ENCODE results near the gene ROCK2.

ROCK2 gene

DNA sequence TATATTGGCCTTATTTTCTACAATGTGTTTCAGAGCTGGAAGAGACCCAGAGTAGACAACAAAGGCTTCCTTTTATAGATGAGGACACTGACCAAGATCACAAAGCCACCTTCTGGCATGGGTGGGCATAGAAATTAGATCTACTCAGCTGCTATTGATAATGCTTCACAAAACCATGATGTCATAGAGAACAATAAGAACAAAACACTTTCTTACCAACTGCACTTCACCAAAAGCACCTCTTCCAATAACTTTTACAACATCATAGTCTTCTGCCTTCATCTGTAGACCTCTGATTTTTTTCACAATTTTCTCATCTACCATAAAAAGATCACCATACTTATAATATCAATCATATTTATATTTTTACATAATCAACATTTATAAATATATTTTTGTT, 58.1 kb downstream of the ROCK2 start:
- POLR2A ChIA-PET, result no interaction called here
- TF ChIP-seq, protein P1, sequence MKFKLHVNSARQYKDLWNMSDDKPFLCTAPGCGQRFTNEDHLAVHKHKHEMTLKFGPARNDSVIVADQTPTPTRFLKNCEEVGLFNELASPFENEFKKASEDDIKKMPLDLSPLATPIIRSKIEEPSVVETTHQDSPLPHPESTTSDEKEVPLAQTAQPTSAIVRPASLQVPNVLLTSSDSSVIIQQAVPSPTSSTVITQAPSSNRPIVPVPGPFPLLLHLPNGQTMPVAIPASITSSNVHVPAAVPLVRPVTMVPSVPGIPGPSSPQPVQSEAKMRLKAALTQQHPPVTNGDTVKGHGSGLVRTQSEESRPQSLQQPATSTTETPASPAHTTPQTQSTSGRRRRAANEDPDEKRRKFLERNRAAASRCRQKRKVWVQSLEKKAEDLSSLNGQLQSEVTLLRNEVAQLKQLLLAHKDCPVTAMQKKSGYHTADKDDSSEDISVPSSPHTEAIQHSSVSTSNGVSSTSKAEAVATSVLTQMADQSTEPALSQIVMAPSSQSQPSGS (tag by site-specific recombination; IDR thresholded peaks at IDR 0.05; ENCODE audit: low read depth), result peak; percentile 61
- TF ChIP-seq, protein P2, sequence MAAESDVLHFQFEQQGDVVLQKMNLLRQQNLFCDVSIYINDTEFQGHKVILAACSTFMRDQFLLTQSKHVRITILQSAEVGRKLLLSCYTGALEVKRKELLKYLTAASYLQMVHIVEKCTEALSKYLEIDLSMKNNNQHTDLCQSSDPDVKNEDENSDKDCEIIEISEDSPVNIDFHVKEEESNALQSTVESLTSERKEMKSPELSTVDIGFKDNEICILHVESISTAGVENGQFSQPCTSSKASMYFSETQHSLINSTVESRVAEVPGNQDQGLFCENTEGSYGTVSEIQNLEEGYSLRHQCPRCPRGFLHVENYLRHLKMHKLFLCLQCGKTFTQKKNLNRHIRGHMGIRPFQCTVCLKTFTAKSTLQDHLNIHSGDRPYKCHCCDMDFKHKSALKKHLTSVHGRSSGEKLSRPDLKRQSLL (tag by site-specific recombination; IDR thresholded peaks at IDR 0.05), result no peak
- TF ChIP-seq, protein P3, sequence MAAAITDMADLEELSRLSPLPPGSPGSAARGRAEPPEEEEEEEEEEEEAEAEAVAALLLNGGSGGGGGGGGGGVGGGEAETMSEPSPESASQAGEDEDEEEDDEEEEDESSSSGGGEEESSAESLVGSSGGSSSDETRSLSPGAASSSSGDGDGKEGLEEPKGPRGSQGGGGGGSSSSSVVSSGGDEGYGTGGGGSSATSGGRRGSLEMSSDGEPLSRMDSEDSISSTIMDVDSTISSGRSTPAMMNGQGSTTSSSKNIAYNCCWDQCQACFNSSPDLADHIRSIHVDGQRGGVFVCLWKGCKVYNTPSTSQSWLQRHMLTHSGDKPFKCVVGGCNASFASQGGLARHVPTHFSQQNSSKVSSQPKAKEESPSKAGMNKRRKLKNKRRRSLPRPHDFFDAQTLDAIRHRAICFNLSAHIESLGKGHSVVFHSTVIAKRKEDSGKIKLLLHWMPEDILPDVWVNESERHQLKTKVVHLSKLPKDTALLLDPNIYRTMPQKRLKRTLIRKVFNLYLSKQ (tag by site-specific recombination; IDR thresholded peaks at IDR 0.05; ENCODE audit: borderline replicate concordance), result no peak
- TF ChIP-seq ZNF433 (tag by site-specific recombination; IDR thresholded peaks at IDR 0.05; ENCODE audit: low read depth) (no peak), TCF7L2 (IDR thresholded peaks at IDR 0.05; ENCODE audit: borderline replicate concordance, low read depth, low read length) (no peak)
- CTCF ChIA-PET, result interaction anchor here (1.1 kb wide), 1 partner anchor 9 kb away, joined by 3 read pairs; no protein-coding TSS in a partner anchor
- Histone ChIP-seq H3K4me1 (ENCODE audit: control insufficient read depth, insufficient read depth, low read length) (no peaks in the 10 kb centered on the region), H3K4me3 (ENCODE audit: low read depth, low read length) (no peak overlapping the region), H3K9me3 (ENCODE audit: control insufficient read depth, insufficient read depth, low read depth, low read length) (no peaks in the 10 kb centered on the region), H3K27ac (ENCODE audit: extremely low read depth, low read depth, low read length) (no peak overlapping the region), H3K36me3 (ENCODE audit: control insufficient read depth in 2 of 2, insufficient read depth in 1 of 2, low read length in 2 of 2) (peaks cover 0 to 22% of the 10 kb centered on the region in 2 experiments; a peak in 1 of 3 replicates)

DNA sequence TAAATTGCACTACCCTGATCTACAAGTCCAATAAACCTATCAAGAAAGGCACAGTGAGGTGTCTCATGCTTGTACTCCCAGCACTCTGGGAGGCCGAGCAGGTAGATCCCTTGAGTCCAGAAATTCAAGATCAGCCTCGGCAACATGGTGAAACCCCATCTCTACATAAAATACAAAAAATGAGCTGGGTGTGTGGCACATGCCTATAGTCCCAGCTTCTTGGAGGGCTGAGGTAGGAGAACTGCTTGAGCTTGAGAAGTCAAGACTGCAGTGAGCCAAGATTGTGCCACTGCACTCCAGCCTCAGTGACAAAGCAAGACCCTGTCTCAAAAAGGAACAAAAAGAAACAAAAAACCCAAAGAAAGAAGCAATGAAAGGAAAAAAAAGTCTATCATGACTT, 58.9 kb downstream of the ROCK2 start:
- H3K9me3 ChIP-seq (ENCODE audit: control insufficient read depth, insufficient read depth, low read depth, low read length), result no peaks in the 10 kb centered on the region
- TF ChIP-seq, protein P4, sequence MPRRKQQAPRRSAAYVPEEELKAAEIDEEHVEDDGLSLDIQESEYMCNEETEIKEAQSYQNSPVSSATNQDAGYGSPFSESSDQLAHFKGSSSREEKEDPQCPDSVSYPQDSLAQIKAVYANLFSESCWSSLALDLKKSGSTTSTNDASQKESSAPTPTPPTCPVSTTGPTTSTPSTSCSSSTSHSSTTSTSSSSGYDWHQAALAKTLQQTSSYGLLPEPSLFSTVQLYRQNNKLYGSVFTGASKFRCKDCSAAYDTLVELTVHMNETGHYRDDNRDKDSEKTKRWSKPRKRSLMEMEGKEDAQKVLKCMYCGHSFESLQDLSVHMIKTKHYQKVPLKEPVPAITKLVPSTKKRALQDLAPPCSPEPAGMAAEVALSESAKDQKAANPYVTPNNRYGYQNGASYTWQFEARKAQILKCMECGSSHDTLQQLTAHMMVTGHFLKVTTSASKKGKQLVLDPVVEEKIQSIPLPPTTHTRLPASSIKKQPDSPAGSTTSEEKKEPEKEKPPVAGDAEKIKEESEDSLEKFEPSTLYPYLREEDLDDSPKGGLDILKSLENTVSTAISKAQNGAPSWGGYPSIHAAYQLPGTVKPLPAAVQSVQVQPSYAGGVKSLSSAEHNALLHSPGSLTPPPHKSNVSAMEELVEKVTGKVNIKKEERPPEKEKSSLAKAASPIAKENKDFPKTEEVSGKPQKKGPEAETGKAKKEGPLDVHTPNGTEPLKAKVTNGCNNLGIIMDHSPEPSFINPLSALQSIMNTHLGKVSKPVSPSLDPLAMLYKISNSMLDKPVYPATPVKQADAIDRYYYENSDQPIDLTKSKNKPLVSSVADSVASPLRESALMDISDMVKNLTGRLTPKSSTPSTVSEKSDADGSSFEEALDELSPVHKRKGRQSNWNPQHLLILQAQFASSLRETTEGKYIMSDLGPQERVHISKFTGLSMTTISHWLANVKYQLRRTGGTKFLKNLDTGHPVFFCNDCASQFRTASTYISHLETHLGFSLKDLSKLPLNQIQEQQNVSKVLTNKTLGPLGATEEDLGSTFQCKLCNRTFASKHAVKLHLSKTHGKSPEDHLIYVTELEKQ (tag by site-specific recombination; IDR thresholded peaks at IDR 0.05; ENCODE audit: borderline replicate concordance), result no peak
- TF ChIP-seq, protein P5, sequence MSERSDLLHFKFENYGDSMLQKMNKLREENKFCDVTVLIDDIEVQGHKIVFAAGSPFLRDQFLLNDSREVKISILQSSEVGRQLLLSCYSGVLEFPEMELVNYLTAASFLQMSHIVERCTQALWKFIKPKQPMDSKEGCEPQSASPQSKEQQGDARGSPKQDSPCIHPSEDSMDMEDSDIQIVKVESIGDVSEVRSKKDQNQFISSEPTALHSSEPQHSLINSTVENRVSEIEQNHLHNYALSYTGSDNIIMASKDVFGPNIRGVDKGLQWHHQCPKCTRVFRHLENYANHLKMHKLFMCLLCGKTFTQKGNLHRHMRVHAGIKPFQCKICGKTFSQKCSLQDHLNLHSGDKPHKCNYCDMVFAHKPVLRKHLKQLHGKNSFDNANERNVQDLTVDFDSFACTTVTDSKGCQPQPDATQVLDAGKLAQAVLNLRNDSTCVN (tag by site-specific recombination; optimal IDR thresholded peaks at IDR 0.05), result no peak
- TF ChIP-seq, protein P2 (tag by site-specific recombination; IDR thresholded peaks at IDR 0.05), result no peak
- TF ChIP-seq, protein P6, sequence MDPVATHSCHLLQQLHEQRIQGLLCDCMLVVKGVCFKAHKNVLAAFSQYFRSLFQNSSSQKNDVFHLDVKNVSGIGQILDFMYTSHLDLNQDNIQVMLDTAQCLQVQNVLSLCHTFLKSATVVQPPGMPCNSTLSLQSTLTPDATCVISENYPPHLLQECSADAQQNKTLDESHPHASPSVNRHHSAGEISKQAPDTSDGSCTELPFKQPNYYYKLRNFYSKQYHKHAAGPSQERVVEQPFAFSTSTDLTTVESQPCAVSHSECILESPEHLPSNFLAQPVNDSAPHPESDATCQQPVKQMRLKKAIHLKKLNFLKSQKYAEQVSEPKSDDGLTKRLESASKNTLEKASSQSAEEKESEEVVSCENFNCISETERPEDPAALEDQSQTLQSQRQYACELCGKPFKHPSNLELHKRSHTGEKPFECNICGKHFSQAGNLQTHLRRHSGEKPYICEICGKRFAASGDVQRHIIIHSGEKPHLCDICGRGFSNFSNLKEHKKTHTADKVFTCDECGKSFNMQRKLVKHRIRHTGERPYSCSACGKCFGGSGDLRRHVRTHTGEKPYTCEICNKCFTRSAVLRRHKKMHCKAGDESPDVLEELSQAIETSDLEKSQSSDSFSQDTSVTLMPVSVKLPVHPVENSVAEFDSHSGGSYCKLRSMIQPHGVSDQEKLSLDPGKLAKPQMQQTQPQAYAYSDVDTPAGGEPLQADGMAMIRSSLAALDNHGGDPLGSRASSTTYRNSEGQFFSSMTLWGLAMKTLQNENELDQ (tag by site-specific recombination; IDR thresholded peaks at IDR 0.05; ENCODE audit: low read depth), result no peak
- no peak for TF ChIP-seq ZNF394 (tag by site-specific recombination; IDR thresholded peaks at IDR 0.05; ENCODE audit: borderline replicate concordance)
- TF ChIP-seq ZNF404 (tag by site-specific recombination; IDR thresholded peaks at IDR 0.05), result no peak
- H3K4me3 ChIP-seq (ENCODE audit: low read depth, low read length), result no peak overlapping the region
- ChIA-PET POLR2A (no interaction called here), CTCF (no interaction called here)
- no peaks in the 10 kb centered on the region for H3K4me1 ChIP-seq (ENCODE audit: control insufficient read depth, insufficient read depth, low read length)
- peaks cover 2 to 22% of the 10 kb centered on the region in 2 experiments for H3K36me3 ChIP-seq (ENCODE audit: control insufficient read depth in 2 of 2, insufficient read depth in 1 of 2, low read length in 2 of 2)
- H3K27ac ChIP-seq (ENCODE audit: extremely low read depth, low read depth, low read length), result no peak overlapping the region

Measured in HEK293 (cell line).